B cell (primary cell): ENCODE data around the gene ADK. TPM values are rescaled to one million over a fixed set of nuclear protein-coding genes. Genes with fewer than 3 reads are reported as not detected.
A peak's percentile ranks its signal among the peaks of the same experiment; 100 is the strongest.

Experiments
- ATAC-seq: fragments of 200-7000 bp; cut with Tn5 transposase; one replicate; pipeline ENCODE4 v1.10.0; 2021; ENCODE audit warnings: low read depth, mild to moderate bottlenecking, moderate number of reproducible peaks, moderate library complexity
- CTCF ChIA-PET: fragments of 350-600 bp; sonication (Branson Sonifier 250); formaldehyde crosslinking; loops from one replicate; lab custom pipeline; 2021; ENCODE audit warnings: antibody characterized with exemption, inconsistent platforms; lab: Charles Lee
- POLR2A ChIA-PET: fragments of 350-600 bp; sonication (Branson Sonifier 250); formaldehyde crosslinking; loops from one replicate; lab custom pipeline; 2021; ENCODE audit warnings: antibody characterized with exemption; lab: Charles Lee
- DNase-seq: peaks from one replicate; pipeline ENCODE4 v3.0.0; 2013
- H2AFZ ChIP-seq: 2 replicates; pipeline ENCODE4 v1.6.1; 2012; ENCODE audit warnings: mild to moderate bottlenecking, low read depth, low read length; ENCODE audit not compliant: insufficient read depth, poor library complexity, severe bottlenecking
- H3K27ac ChIP-seq, 2 donors: 1 replicate in 1 of 2; 2 replicates in 1 of 2; pipeline ENCODE4 v1.5.1; 2012 to 2013; ENCODE audit warnings: low read length in 2 of 2, mild to moderate bottlenecking in 2 of 2, moderate library complexity in 1 of 2
- H3K27me3 ChIP-seq, 4 experiments: fragments of 200-600 bp in 1 of 4; sonication (generic) in 1 of 4; replicated peaks in 1 of 4; 1 replicate in 2 of 4; 2 replicates in 2 of 4; pipeline versions ENCODE4 v1.6.1 to v1.7.0; 2013 to 2016; ENCODE audit warnings: low read length in 3 of 4, mild to moderate bottlenecking in 2 of 4, mixed read lengths in 1 of 4, moderate library complexity in 1 of 4; ENCODE audit not compliant: insufficient read depth in 4 of 4, control insufficient read depth in 3 of 4; ENCODE audit errors: control extremely low read depth in 1 of 4
- H3K36me3 ChIP-seq, 2 experiments: replicated peaks in 1 of 2; 1 replicate in 1 of 2; 2 replicates in 1 of 2; pipeline versions ENCODE4 v1.6.1 to v1.7.1; 2013; ENCODE audit warnings: low read length in 1 of 2; ENCODE audit not compliant: insufficient read depth in 2 of 2, control insufficient read depth in 1 of 2; ENCODE audit errors: control extremely low read depth in 1 of 2, extremely low read depth in 1 of 2
- H3K4me1 ChIP-seq, 2 donors: fragments of 200-600 bp in 1 of 2; sonication (generic) in 1 of 2; 1 replicate in 1 of 2; 2 replicates in 1 of 2; pipeline versions ENCODE4 v1.5.1 to v1.6.1; 2013 to 2017; ENCODE audit warnings: low read length in 2 of 2; ENCODE audit not compliant: control insufficient read depth in 2 of 2, insufficient read depth in 2 of 2
- H3K4me2 ChIP-seq: replicated peaks from 2 replicates; pipeline ENCODE3; 2012; ENCODE audit warnings: mild to moderate bottlenecking, low read depth, low read length; ENCODE audit not compliant: poor library complexity, severe bottlenecking
- H3K4me3 ChIP-seq, 5 experiments: fragments of 200-600 bp in 1 of 5; sonication (generic) in 1 of 5; 1 replicate in 3 of 5; 2 replicates in 2 of 5; pipeline versions ENCODE4 v1.5.1 to v1.7.0; 2011 to 2016; ENCODE audit warnings: low read length in 4 of 5, mild to moderate bottlenecking in 4 of 5, low read depth in 2 of 5, control low read depth in 1 of 5, moderate library complexity in 1 of 5; ENCODE audit not compliant: insufficient read depth in 1 of 5; ENCODE audit errors: control extremely low read depth in 1 of 5, extremely low read depth in 1 of 5
- H3K79me2 ChIP-seq: fragments of 200-600 bp; sonication (generic); one replicate; pipeline ENCODE4 v1.6.0; 2016; ENCODE audit warnings: low read length; ENCODE audit not compliant: control insufficient read depth, insufficient read depth
- H3K9ac ChIP-seq: fragments of 200-600 bp; sonication (generic); 2 replicates; pipeline ENCODE4 v1.6.1; 2017; ENCODE audit warnings: mild to moderate bottlenecking, low read length, moderate library complexity
- H3K9me3 ChIP-seq, 3 donors: one replicate each; pipeline versions ENCODE4 v1.6.1 to v1.7.1; 2013; ENCODE audit warnings: low read length in 2 of 3; ENCODE audit not compliant: control insufficient read depth in 2 of 3, insufficient read depth in 1 of 3; ENCODE audit errors: control extremely low read depth in 1 of 3
- H4K20me1 ChIP-seq: 2 replicates; pipeline ENCODE4 v1.6.0; 2012; ENCODE audit warnings: mild to moderate bottlenecking, low read length; ENCODE audit not compliant: insufficient read depth, control insufficient read depth, poor library complexity, severe bottlenecking
- H3K27ac Mint-ChIP-seq: one replicate; pipeline ENCODE4 v1.8.0; 2021; ENCODE audit warnings: mixed read lengths
- H3K27me3 Mint-ChIP-seq: one replicate; pipeline ENCODE4 v1.8.0; 2021; ENCODE audit warnings: mixed read lengths
- H3K4me1 Mint-ChIP-seq: one replicate; pipeline ENCODE4 v1.8.0; 2021; ENCODE audit warnings: mixed read lengths
- H3K4me3 Mint-ChIP-seq: one replicate; pipeline ENCODE4 v1.8.0; 2021; ENCODE audit warnings: mixed read lengths
- H3K9me3 Mint-ChIP-seq: one replicate; pipeline ENCODE4 v1.8.0; 2022; ENCODE audit warnings: mixed read lengths; ENCODE audit not compliant: insufficient read depth
- EZH2 ChIP-seq: IDR thresholded peaks from 2 replicates; pipeline ENCODE4 v1.6.1; 2012; ENCODE audit warnings: borderline replicate concordance, low read depth, mild to moderate bottlenecking, moderate library complexity, low read length; ENCODE audit not compliant: insufficient read depth, poor library complexity, severe bottlenecking
- WGBS: methylation state at CpG from one replicate; pipeline ENCODE4 v1.1.5; 2013; ENCODE audit warnings: missing lambda C conversion rate; ENCODE audit not compliant: insufficient coverage; 5-methylcytosine and 5-hydroxymethylcytosine counted together
- intact Hi-C: fragments of 100-400 bp; cut with micrococcal nuclease; formaldehyde crosslinking; loops from one replicate; pipeline ENCODE4 v1.10.0; 2022
- polyA plus RNA-seq: library from polyadenylated mRNA; depleted of rRNA; stranded (reverse); fragments of >200 nt; gene quantifications from 2 replicates; pipeline ENCODE4 v1.2.3, GENCODE V29; 2012
- total RNA-seq, 2 donors: library from RNA; stranded (reverse); fragments of 120-200 nt in 1 of 2; gene quantifications; 1 replicate in 1 of 2; 2 replicates in 1 of 2; pipeline versions ENCODE4 v1.2.3 to v1.2.4, GENCODE V29; 2013 to 2022
- TF ChIP-seq, protein P1 (sequence below): fragments of 200-600 bp; IDR thresholded peaks from one replicate; pipeline ENCODE4 v1.8.0; 2022; ENCODE audit warnings: antibody characterized with exemption, mild to moderate bottlenecking

Gene ADK
- total and polyA plus RNA-seq, 2 donors (not counting 1 experiment from before 2014, with no cell fraction given) = 37.2 to 52.6 TPM

GRCh38 chr10:74153123-74153522, 2.1 kb downstream of the ADK start:
- no peaks in the 10 kb centered on the region for H3K27me3 ChIP-seq
- intact Hi-C loops = loop anchor here (5.0 kb wide), 2 partner anchors 156 to 959 kb away; partner anchors contain the start of genes SAMD8 and VCL
- peaks cover 20% of the 10 kb centered on the region for H4K20me1 ChIP-seq
- no peak for DNase-seq
- Mint-ChIP-seq H3K9me3 (no peaks in the 10 kb centered on the region), H3K4me3 (peak overlapping the region; percentile 68), H3K27me3 (no peaks in the 10 kb centered on the region), H3K27ac (peak overlapping the region; percentile 38), H3K4me1 (peaks cover 58% of the 10 kb centered on the region)
- H3K4me3 ChIP-seq = peak overlapping the region in 2 of 5 experiments; percentile 7 to 87
- H2AFZ ChIP-seq = no peak overlapping the region
- peak overlapping the region; percentile 93 for H3K4me2 ChIP-seq
- no peak for TF ChIP-seq EZH2
- TF ChIP-seq, protein P1, sequence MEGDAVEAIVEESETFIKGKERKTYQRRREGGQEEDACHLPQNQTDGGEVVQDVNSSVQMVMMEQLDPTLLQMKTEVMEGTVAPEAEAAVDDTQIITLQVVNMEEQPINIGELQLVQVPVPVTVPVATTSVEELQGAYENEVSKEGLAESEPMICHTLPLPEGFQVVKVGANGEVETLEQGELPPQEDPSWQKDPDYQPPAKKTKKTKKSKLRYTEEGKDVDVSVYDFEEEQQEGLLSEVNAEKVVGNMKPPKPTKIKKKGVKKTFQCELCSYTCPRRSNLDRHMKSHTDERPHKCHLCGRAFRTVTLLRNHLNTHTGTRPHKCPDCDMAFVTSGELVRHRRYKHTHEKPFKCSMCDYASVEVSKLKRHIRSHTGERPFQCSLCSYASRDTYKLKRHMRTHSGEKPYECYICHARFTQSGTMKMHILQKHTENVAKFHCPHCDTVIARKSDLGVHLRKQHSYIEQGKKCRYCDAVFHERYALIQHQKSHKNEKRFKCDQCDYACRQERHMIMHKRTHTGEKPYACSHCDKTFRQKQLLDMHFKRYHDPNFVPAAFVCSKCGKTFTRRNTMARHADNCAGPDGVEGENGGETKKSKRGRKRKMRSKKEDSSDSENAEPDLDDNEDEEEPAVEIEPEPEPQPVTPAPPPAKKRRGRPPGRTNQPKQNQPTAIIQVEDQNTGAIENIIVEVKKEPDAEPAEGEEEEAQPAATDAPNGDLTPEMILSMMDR = no peak
- ChIA-PET CTCF (interaction anchor here (1.0 to 1.5 kb wide), 4 partner anchors 12 to 81 kb away, joined by 3 to 5 read pairs (median 3); no protein-coding TSS in a partner anchor), POLR2A (interaction anchor here (1.1 kb wide), 1 partner anchor 26 kb away, joined by 3 read pairs; no protein-coding TSS in a partner anchor)
- no CpG with 5 or more reads among the region's 4 CpGs for WGBS
- H3K27ac ChIP-seq = peak overlapping the region in 1 of 2 donors; percentile 32
- ATAC-seq = no peak
- H3K4me1 ChIP-seq = peaks cover 52 to 67% of the 10 kb centered on the region in 2 donors
- no peaks in the 10 kb centered on the region for H3K9me3 ChIP-seq
- peaks cover 96% of the 10 kb centered on the region for H3K79me2 ChIP-seq
- peaks cover 0 to 6% of the 10 kb centered on the region in 2 experiments for H3K36me3 ChIP-seq
- peak overlapping the region; percentile 96 for H3K9ac ChIP-seq

- intact Hi-C loops = loop anchor here (5.0 kb wide), 2 partner anchors 156 to 959 kb away; partner anchors contain the start of genes SAMD8 and VCL
- POLR2A ChIA-PET = interaction anchor here (1.1 kb wide), 1 partner anchor 25 kb away, joined by 3 read pairs; no protein-coding TSS in a partner anchor
- DNase-seq = no peak
- Histone ChIP-seq H2AFZ (no peak overlapping the region), H3K4me2 (peak overlapping the region; percentile 93), H3K9ac (peak overlapping the region; percentile 96), H3K36me3 (peaks cover 0 to 6% of the 10 kb centered on the region in 2 experiments), H3K9me3 (no peaks in the 10 kb centered on the region), H3K4me1 (peaks cover 57 to 61% of the 10 kb centered on the region in 2 donors), H3K4me3 (no peak overlapping the region), H3K79me2 (peaks cover 96% of the 10 kb centered on the region), H4K20me1 (peaks cover 14% of the 10 kb centered on the region), H3K27ac (peak overlapping the region in 1 of 2 donors; percentile 32), H3K27me3 (no peaks in the 10 kb centered on the region)
- Mint-ChIP-seq H3K4me3 (peak overlapping the region; percentile 68), H3K9me3 (no peaks in the 10 kb centered on the region), H3K27me3 (no peaks in the 10 kb centered on the region), H3K4me1 (peaks cover 57% of the 10 kb centered on the region), H3K27ac (peak overlapping the region; percentile 38)
- WGBS = no CpG with 5 or more reads among the region's 4 CpGs
- no peak for ATAC-seq
- TF ChIP-seq, protein P1 = no peak
- TF ChIP-seq EZH2 = no peak
- CTCF ChIA-PET = interaction anchor here (1.0 to 1.5 kb wide), 4 partner anchors 11 to 81 kb away, joined by 3 to 5 read pairs (median 3); no protein-coding TSS in a partner anchor
Measured at GRCh38 chr10:74153676-74154075, 2.7 kb downstream of the ADK start.
